Measurements from ENCODE around the gene ZNF524. TPM values are rescaled to one million over a fixed set of nuclear protein-coding genes. Genes with fewer than 3 reads are reported as not detected.

The ZNF524 gene
- total RNA-seq, 1 donor from 2014 or later, result 7.9 TPM

DNA sequence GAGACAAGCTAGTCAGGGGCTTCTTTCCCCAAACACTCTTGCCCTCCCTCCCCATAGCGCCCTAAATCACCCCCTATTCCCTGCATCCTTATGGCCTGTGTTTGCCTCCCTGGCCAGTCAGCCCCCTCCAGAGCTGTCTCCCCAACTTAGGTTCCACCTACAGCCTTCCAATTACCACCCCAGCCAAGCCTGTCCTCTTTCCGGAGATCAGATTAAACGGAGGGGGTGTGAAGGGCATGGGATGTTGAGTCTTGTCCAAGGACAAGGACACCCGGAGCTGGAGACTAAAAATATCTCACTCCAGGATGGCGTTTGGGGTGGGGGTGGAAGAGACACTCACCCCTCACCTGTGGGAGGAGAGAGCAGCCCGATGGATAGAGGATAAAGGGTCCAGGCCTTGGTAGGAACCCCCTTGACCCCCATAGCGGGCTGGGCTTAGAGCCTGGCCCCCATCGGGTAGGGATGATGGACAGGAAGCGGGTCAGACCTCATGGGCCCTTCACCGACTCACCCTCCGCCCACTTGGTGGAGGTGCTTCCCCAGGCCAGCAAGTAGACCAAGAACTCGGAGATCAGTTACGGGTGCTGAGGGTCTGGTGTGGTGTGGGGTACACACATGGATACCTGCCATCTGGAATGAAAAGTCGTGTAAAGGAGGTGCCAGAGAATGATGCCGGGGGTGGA, 11.4 kb downstream of the ZNF524 start:
- Mint-ChIP-seq H3K4me1 (ENCODE audit: low read depth) (peaks cover 8% of the 10 kb centered on the region), H3K27ac (no peak overlapping the region), H3K27me3 (no peaks in the 10 kb centered on the region), H3K4me3 (ENCODE audit: low read depth) (no peak overlapping the region), H3K36me3 (ENCODE audit: insufficient read depth) (peaks cover 16% of the 10 kb centered on the region), H3K9me3 (ENCODE audit: low read depth) (no peaks in the 10 kb centered on the region)
- TF ChIP-seq, protein P1, sequence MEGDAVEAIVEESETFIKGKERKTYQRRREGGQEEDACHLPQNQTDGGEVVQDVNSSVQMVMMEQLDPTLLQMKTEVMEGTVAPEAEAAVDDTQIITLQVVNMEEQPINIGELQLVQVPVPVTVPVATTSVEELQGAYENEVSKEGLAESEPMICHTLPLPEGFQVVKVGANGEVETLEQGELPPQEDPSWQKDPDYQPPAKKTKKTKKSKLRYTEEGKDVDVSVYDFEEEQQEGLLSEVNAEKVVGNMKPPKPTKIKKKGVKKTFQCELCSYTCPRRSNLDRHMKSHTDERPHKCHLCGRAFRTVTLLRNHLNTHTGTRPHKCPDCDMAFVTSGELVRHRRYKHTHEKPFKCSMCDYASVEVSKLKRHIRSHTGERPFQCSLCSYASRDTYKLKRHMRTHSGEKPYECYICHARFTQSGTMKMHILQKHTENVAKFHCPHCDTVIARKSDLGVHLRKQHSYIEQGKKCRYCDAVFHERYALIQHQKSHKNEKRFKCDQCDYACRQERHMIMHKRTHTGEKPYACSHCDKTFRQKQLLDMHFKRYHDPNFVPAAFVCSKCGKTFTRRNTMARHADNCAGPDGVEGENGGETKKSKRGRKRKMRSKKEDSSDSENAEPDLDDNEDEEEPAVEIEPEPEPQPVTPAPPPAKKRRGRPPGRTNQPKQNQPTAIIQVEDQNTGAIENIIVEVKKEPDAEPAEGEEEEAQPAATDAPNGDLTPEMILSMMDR (IDR thresholded peaks at IDR 0.05; ENCODE audit: unreplicated experiment), result no peak
- DNase-seq (ENCODE audit: low spot score, unreplicated experiment), result no peak

DNA sequence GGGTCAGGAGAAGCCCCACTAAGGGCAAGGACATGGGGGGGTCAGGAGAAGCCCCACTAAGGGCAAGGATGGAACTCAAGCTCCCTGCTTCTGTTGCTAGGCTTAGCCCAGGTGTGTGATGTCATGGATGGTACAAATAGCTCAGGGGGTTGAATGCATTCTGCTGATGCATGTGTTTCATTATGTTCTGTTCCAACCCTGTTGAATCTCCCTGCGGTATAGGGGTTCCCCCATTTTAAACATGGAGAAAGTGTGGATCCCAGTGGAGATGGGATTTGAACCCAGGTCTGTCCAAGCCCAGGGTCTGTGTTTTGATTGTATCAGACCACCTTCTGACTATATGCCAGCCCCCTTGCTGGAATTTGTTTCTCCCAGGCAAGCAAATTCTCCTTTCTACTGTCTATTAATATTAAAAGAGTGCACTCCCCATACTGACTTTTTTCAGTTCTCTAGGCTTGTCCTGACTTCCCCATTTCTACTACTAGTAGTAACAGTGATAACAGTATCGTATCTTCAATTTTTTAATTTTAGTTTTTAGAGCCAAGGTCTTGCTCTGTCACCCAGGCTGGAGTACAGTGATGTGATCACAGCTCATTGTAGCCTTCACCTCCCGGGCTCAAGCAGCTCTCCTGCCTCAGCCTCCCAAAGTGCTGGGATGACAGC, 12.0 kb downstream of the ZNF524 start:
- TF ChIP-seq, protein P1 (IDR thresholded peaks at IDR 0.05; ENCODE audit: unreplicated experiment), result no peak
- H3K27me3 Mint-ChIP-seq, result no peaks in the 10 kb centered on the region
- H3K4me1 Mint-ChIP-seq (ENCODE audit: low read depth), result peaks cover 3% of the 10 kb centered on the region
- H3K4me3 Mint-ChIP-seq (ENCODE audit: low read depth), result no peak overlapping the region
- H3K27ac Mint-ChIP-seq, result peak overlapping the region; percentile 45
- H3K36me3 Mint-ChIP-seq (ENCODE audit: insufficient read depth), result peaks cover 18% of the 10 kb centered on the region
- DNase-seq (ENCODE audit: low spot score, unreplicated experiment), result no peak
- H3K9me3 Mint-ChIP-seq (ENCODE audit: low read depth), result no peaks in the 10 kb centered on the region

DNA sequence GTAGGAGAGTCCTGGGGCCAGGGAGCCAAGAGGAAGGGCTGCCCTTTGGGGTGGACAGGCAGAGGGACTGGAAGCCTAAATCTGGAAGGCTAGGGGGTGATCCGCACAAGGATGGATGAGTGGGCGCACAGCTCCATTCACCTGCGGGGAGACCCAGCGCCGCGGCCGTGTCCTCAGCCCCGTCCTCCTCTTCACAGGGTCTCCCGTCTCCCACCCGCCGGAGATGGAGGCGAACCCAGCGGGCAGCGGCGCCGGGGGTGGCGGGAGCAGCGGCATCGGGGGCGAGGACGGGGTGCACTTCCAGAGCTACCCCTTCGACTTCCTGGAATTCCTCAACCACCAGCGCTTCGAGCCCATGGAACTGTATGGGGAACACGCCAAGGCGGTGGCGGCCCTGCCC, 13.3 kb downstream of the ZNF524 start:
- Mint-ChIP-seq H3K4me1 (ENCODE audit: low read depth) (no peaks in the 10 kb centered on the region), H3K4me3 (ENCODE audit: low read depth) (no peak overlapping the region)

DNA sequence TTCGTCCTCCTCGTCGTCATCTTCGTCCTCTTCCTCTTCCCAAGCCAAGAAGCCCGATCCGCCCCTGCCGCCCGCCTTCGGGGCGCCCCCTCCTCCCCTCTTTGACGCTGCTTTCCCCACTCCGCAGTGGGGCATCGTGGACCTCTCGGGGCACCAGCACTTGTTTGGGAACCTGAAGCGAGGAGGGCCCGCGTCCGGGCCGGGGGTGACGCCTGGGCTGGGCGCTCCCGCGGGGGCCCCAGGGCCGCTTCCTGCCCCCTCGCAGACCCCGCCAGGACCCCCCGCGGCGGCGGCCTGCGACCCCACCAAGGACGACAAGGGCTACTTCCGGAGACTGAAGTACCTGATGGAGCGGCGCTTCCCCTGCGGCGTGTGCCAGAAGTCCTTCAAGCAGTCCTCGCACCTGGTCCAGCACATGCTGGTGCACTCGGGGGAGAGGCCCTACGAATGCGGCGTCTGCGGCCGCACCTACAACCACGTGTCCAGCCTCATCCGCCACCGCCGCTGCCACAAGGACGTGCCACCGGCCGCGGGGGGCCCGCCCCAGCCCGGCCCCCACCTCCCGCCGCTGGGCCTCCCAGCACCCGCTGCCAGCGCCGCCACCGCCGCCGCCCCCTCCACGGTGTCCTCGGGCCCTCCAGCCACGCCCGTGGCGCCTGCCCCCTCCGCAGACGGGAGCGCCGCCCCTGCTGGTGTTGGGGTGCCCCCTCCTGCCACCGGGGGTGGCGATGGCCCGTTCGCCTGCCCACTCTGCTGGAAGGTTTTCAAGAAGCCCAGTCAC, 14.0 kb downstream of the ZNF524 start:
- no peaks in the 10 kb centered on the region for H3K4me1 Mint-ChIP-seq (ENCODE audit: low read depth)
- no peak overlapping the region for H3K4me3 Mint-ChIP-seq (ENCODE audit: low read depth)

More for the DNA sequence above, 13.3 kb downstream of the ZNF524 start:
- no peaks in the 10 kb centered on the region for H3K9me3 Mint-ChIP-seq (ENCODE audit: low read depth)
- no peak overlapping the region for H3K27ac Mint-ChIP-seq
- no peak for DNase-seq (ENCODE audit: low spot score, unreplicated experiment)
- no peaks in the 10 kb centered on the region for H3K27me3 Mint-ChIP-seq
- H3K36me3 Mint-ChIP-seq (ENCODE audit: insufficient read depth), result peaks cover 20% of the 10 kb centered on the region
- TF ChIP-seq, protein P1 (IDR thresholded peaks at IDR 0.05; ENCODE audit: unreplicated experiment), result no peak

More for the DNA sequence above, 14.0 kb downstream of the ZNF524 start:
- Mint-ChIP-seq H3K36me3 (ENCODE audit: insufficient read depth) (peaks cover 20% of the 10 kb centered on the region), H3K9me3 (ENCODE audit: low read depth) (no peaks in the 10 kb centered on the region), H3K27me3 (no peaks in the 10 kb centered on the region), H3K27ac (no peak overlapping the region)
- no peak for DNase-seq (ENCODE audit: low spot score, unreplicated experiment)
- TF ChIP-seq, protein P1 (IDR thresholded peaks at IDR 0.05; ENCODE audit: unreplicated experiment), result no peak
